Measurements from ENCODE around the gene MMP20. TPM values are rescaled to one million over a fixed set of nuclear protein-coding genes. Genes with fewer than 3 reads are reported as not detected.

Gene MMP20
- total RNA-seq, 1 experiment from 2014 or later = 0.30 TPM

- H2AFZ ChIP-seq (ENCODE audit: low read depth, low read length, poor library complexity, severe bottlenecking) = no peak overlapping the region
- no peaks in the 10 kb centered on the region for H3K79me2 ChIP-seq (ENCODE audit: insufficient read depth, low read length)
- ChIA-PET RAD21 (ENCODE audit: low non-redundant PET in 1 of 2, low total read pairs in 2 of 2, uncharacterized antibody in 2 of 2, unreplicated experiment in 2 of 2) (no interaction called here), CTCF (interaction anchor here (1.1 kb wide), 1 partner anchor 49 kb away, joined by 3 read pairs; no protein-coding TSS in a partner anchor), POLR2A (no interaction called here)
- no peaks in the 10 kb centered on the region for H3K9me3 ChIP-seq (ENCODE audit: control insufficient read depth in 1 of 2, insufficient read depth in 1 of 2, low read depth in 1 of 2, low read length in 2 of 2)
- no peak for TF ChIP-seq SRF (IDR thresholded peaks at IDR 0.05; ENCODE audit: low read depth)
- no peak for TF ChIP-seq TCF7L2 (IDR thresholded peaks at IDR 0.05; ENCODE audit: borderline replicate concordance, extremely low read depth, insufficient read depth, insufficient read length)
- no peak for TF ChIP-seq EZH2phosphoT487 (IDR thresholded peaks at IDR 0.05; ENCODE audit: borderline replicate concordance)
- TF ChIP-seq CTCF (IDR thresholded peaks at IDR 0.05 in 2 of 3, conservative IDR thresholded peaks at IDR 0.05 in 1 of 3; ENCODE audit: borderline replicate concordance in 1 of 3, insufficient read depth in 1 of 3, low read depth in 2 of 3, low read length in 2 of 3) = no peak
- H4K20me1 ChIP-seq (ENCODE audit: insufficient read depth) = no peaks in the 10 kb centered on the region
- no peak overlapping the region for H3K27ac ChIP-seq (ENCODE audit: low read depth, low read length)
- peaks cover 10 to 34% of the 10 kb centered on the region in 2 experiments; a peak in 3 of 4 replicates for H3K4me1 ChIP-seq (ENCODE audit: control insufficient read depth in 1 of 2, insufficient read depth in 2 of 2, low read length in 2 of 2)
- no peak for DNase-seq (ENCODE audit: low read depth, low spot score)
- intact Hi-C loops (cut with micrococcal nuclease) = no loop called here
- H3K9ac ChIP-seq (ENCODE audit: low read length) = no peak overlapping the region
- no peak overlapping the region for H3K4me3 ChIP-seq (replicated peaks in 1 of 2; ENCODE audit: low read depth in 1 of 2, low read length in 2 of 2)
- H3K9me2 ChIP-seq (ENCODE audit: insufficient read depth) = no peaks in the 10 kb centered on the region
- no peak overlapping the region for H3K4me2 ChIP-seq (ENCODE audit: low read length)
- ATAC-seq = no peak
- no TSS peak for BruUV-seq (replicated peaks)
- no peaks in the 10 kb centered on the region for H3K36me3 ChIP-seq (ENCODE audit: control insufficient read depth in 1 of 2, insufficient read depth in 2 of 2, low read length in 2 of 2)
- no peaks in the 10 kb centered on the region for H3K27me3 ChIP-seq (ENCODE audit: insufficient read depth, low read length)
These were observed 7.6 kb downstream of the MMP20 start for GRCh38 chr11:102617466-102618008.

GRCh38 chr11:102615894-102616432 is 9.2 kb downstream of the MMP20 start:
- ATAC-seq = 0 out of 2 replicates have a peak, but pooled peaks have one; percentile 4
- H3K4me1 ChIP-seq (ENCODE audit: control insufficient read depth in 1 of 2, insufficient read depth in 2 of 2, low read length in 2 of 2) = peaks cover 13 to 47% of the 10 kb centered on the region in 2 experiments
- H2AFZ ChIP-seq (ENCODE audit: low read depth, low read length, poor library complexity, severe bottlenecking) = no peak overlapping the region
- ChIA-PET RAD21 (ENCODE audit: low non-redundant PET in 1 of 2, low total read pairs in 2 of 2, uncharacterized antibody in 2 of 2, unreplicated experiment in 2 of 2) (interaction anchor here in 1 of 2 experiments (1.2 kb wide), 1 partner anchor 274 kb away, joined by 3 read pairs; no protein-coding TSS in a partner anchor), POLR2A (no interaction called here), CTCF (no interaction called here)
- no peak overlapping the region for H3K4me3 ChIP-seq (replicated peaks in 1 of 2; ENCODE audit: low read depth in 1 of 2, low read length in 2 of 2)
- H3K27ac ChIP-seq (ENCODE audit: low read depth, low read length) = no peak overlapping the region
- H3K9me3 ChIP-seq (ENCODE audit: control insufficient read depth in 1 of 2, insufficient read depth in 1 of 2, low read depth in 1 of 2, low read length in 2 of 2) = no peaks in the 10 kb centered on the region
- H3K9me2 ChIP-seq (ENCODE audit: insufficient read depth) = no peaks in the 10 kb centered on the region
- H3K27me3 ChIP-seq (ENCODE audit: insufficient read depth, low read length) = no peaks in the 10 kb centered on the region
- no peaks in the 10 kb centered on the region for H4K20me1 ChIP-seq (ENCODE audit: insufficient read depth)
- H3K9ac ChIP-seq (ENCODE audit: low read length) = no peak overlapping the region
- no peaks in the 10 kb centered on the region for H3K36me3 ChIP-seq (ENCODE audit: control insufficient read depth in 1 of 2, insufficient read depth in 2 of 2, low read length in 2 of 2)
- no TSS peak for BruUV-seq (replicated peaks)
- H3K4me2 ChIP-seq (ENCODE audit: low read length) = peak overlapping the region; percentile 32
- no peak for DNase-seq (ENCODE audit: low read depth, low spot score)
- intact Hi-C loops (cut with micrococcal nuclease) = no loop called here
- no peaks in the 10 kb centered on the region for H3K79me2 ChIP-seq (ENCODE audit: insufficient read depth, low read length)
- no peak for TF ChIP-seq SIN3A (IDR thresholded peaks at IDR 0.05; ENCODE audit: low read depth)
- no peak for TF ChIP-seq YY1 (IDR thresholded peaks at IDR 0.05; ENCODE audit: extremely low read depth, insufficient replicate concordance, low read depth, low read length)
- no peak for TF ChIP-seq EZH2 (IDR thresholded peaks at IDR 0.05)
- TF ChIP-seq RAD21 (IDR thresholded peaks at IDR 0.05; ENCODE audit: low read depth) = no peak
- TF ChIP-seq FOSL1 (IDR thresholded peaks at IDR 0.05; ENCODE audit: low read depth) = no peak
- TF ChIP-seq POLR2A (IDR thresholded peaks at IDR 0.05; ENCODE audit: borderline replicate concordance, extremely low read depth, insufficient read depth, insufficient read length) = no peak
- no peak for TF ChIP-seq EGR1 (IDR thresholded peaks at IDR 0.05; ENCODE audit: low read depth)
- TF ChIP-seq, protein P1, sequence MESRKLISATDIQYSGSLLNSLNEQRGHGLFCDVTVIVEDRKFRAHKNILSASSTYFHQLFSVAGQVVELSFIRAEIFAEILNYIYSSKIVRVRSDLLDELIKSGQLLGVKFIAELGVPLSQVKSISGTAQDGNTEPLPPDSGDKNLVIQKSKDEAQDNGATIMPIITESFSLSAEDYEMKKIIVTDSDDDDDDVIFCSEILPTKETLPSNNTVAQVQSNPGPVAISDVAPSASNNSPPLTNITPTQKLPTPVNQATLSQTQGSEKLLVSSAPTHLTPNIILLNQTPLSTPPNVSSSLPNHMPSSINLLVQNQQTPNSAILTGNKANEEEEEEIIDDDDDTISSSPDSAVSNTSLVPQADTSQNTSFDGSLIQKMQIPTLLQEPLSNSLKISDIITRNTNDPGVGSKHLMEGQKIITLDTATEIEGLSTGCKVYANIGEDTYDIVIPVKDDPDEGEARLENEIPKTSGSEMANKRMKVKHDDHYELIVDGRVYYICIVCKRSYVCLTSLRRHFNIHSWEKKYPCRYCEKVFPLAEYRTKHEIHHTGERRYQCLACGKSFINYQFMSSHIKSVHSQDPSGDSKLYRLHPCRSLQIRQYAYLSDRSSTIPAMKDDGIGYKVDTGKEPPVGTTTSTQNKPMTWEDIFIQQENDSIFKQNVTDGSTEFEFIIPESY (IDR thresholded peaks at IDR 0.05; ENCODE audit: extremely low read depth, insufficient replicate concordance, low read length) = no peak
- no peak for TF ChIP-seq SRF (IDR thresholded peaks at IDR 0.05; ENCODE audit: low read depth)
- TF ChIP-seq, protein P2, sequence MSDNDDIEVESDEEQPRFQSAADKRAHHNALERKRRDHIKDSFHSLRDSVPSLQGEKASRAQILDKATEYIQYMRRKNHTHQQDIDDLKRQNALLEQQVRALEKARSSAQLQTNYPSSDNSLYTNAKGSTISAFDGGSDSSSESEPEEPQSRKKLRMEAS (IDR thresholded peaks at IDR 0.05) = no peak
